Endodermal cell (in vitro differentiated cells): ENCODE results near the gene APOL1. TPM values are rescaled to one million over a fixed set of nuclear protein-coding genes. Genes with fewer than 3 reads are reported as not detected.
A peak's percentile ranks its signal among the peaks of the same experiment; 100 is the strongest.

ENCODE experiments used
- DNase-seq: peaks from one replicate; pipeline ENCODE4 v3.0.0-alpha.2; 2017
- H3K27ac ChIP-seq: 2 replicates; pipeline ENCODE4 v1.5.1; 2013; ENCODE audit warnings: mild to moderate bottlenecking, low read depth, low read length, moderate library complexity
- H3K27me3 ChIP-seq: 2 replicates; pipeline ENCODE4 v1.6.1; 2013; ENCODE audit warnings: mild to moderate bottlenecking, low read length, moderate library complexity; ENCODE audit not compliant: insufficient read depth, control insufficient read depth, poor library complexity, severe bottlenecking
- H3K36me3 ChIP-seq: 2 replicates; pipeline ENCODE4 v1.7.0; 2013; ENCODE audit warnings: mild to moderate bottlenecking, low read length, moderate library complexity; ENCODE audit not compliant: control insufficient read depth, insufficient read depth
- H3K4me1 ChIP-seq: one replicate; pipeline ENCODE4 v1.7.0; 2013; ENCODE audit warnings: low read length; ENCODE audit not compliant: control insufficient read depth, insufficient read depth
- H3K4me3 ChIP-seq: 2 replicates; pipeline ENCODE4 v1.5.1; 2013; ENCODE audit warnings: mild to moderate bottlenecking, low read length, moderate library complexity
- H3K9ac ChIP-seq: 2 replicates; pipeline ENCODE4 v1.6.1; 2013; ENCODE audit warnings: mild to moderate bottlenecking, low read length, moderate library complexity; ENCODE audit not compliant: poor library complexity, severe bottlenecking; ENCODE audit errors: extremely low read depth
- H3K9me3 ChIP-seq: 2 replicates; pipeline ENCODE4 v1.6.1; 2013; ENCODE audit warnings: mild to moderate bottlenecking, low read length, moderate library complexity; ENCODE audit not compliant: control insufficient read depth
- H3K27ac Mint-ChIP-seq: 2 replicates; pipeline ENCODE4 v1.8.0; 2020; ENCODE audit warnings: mixed read lengths
- H3K27me3 Mint-ChIP-seq: 2 replicates; pipeline ENCODE4 v1.8.0; 2021; ENCODE audit warnings: mild to moderate bottlenecking, mixed read lengths; ENCODE audit not compliant: insufficient read depth
- H3K36me3 Mint-ChIP-seq: 2 replicates; pipeline ENCODE4 v1.8.0; 2020; ENCODE audit warnings: low read depth, mixed read lengths
- H3K4me1 Mint-ChIP-seq: 2 replicates; pipeline ENCODE4 v1.8.0; 2020; ENCODE audit warnings: mixed read lengths
- H3K4me3 Mint-ChIP-seq: 2 replicates; pipeline ENCODE4 v1.8.0; 2020; ENCODE audit warnings: mild to moderate bottlenecking, moderate library complexity, mixed read lengths
- H3K9me3 Mint-ChIP-seq: 2 replicates; pipeline ENCODE4 v1.8.0; 2020; ENCODE audit warnings: mild to moderate bottlenecking, mixed read lengths
- WGBS, 2 experiments: methylation state at CpG; one replicate each; pipeline versions ENCODE4 v1.1.5 to v1.1.7; 2013; ENCODE audit warnings: missing lambda C conversion rate in 2 of 2, mixed read lengths in 1 of 2; ENCODE audit not compliant: insufficient coverage in 1 of 2, insufficient read length in 1 of 2; 5-methylcytosine and 5-hydroxymethylcytosine counted together
- total RNA-seq, 2 donors: library from RNA; stranded (reverse); fragmentation: NEBNext Ultra II Directional in 1 of 2; extraction: Animal tissue kit (Norgen Biotek cat#: 25700) in 1 of 2; gene quantifications; 2 replicates in 1 of 2; 3 replicates in 1 of 2; pipeline ENCODE4 v1.2.1, GENCODE V29; 2021
- TF ChIP-seq, protein P1 (sequence below): fragments of 200-600 bp; sonication (generic); conservative IDR thresholded peaks from 2 replicates; pipeline ENCODE4 v1.5.0; 2021; ENCODE audit warnings: antibody characterized with exemption, mild to moderate bottlenecking

Gene APOL1
- total RNA-seq, 2 donors from 2014 or later: 0.11 to 0.22 TPM

DNA sequence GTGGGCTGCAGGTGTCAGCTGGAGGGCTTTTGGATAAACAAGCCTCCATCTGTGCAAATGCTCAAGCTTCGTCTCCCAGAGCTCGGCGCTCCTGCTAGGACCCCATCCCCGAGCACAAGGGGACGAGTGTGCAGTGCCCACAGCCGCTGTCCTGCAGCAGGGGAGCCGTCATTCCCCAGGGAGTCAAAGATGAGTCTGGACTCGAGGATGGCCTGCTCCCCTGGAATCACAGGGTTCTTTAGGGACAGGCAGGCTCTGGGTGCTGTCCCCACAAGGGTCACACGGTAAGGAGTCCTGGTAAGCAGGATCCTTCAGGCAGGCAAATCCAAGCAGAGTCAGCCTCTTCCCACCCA is 50.2 kb downstream of the APOL1 start:
- Mint-ChIP-seq H3K4me3 (no peak overlapping the region), H3K4me1 (no peaks in the 10 kb centered on the region), H3K9me3 (no peaks in the 10 kb centered on the region), H3K27ac (no peak overlapping the region), H3K36me3 (peaks cover 87% of the 10 kb centered on the region), H3K27me3 (no peaks in the 10 kb centered on the region)
- Histone ChIP-seq H3K27ac (no peak overlapping the region), H3K9ac (no peak overlapping the region), H3K9me3 (no peaks in the 10 kb centered on the region), H3K4me3 (no peak overlapping the region), H3K4me1 (no peaks in the 10 kb centered on the region), H3K36me3 (peaks cover 94% of the 10 kb centered on the region), H3K27me3 (no peaks in the 10 kb centered on the region)
- TF ChIP-seq, protein P1, sequence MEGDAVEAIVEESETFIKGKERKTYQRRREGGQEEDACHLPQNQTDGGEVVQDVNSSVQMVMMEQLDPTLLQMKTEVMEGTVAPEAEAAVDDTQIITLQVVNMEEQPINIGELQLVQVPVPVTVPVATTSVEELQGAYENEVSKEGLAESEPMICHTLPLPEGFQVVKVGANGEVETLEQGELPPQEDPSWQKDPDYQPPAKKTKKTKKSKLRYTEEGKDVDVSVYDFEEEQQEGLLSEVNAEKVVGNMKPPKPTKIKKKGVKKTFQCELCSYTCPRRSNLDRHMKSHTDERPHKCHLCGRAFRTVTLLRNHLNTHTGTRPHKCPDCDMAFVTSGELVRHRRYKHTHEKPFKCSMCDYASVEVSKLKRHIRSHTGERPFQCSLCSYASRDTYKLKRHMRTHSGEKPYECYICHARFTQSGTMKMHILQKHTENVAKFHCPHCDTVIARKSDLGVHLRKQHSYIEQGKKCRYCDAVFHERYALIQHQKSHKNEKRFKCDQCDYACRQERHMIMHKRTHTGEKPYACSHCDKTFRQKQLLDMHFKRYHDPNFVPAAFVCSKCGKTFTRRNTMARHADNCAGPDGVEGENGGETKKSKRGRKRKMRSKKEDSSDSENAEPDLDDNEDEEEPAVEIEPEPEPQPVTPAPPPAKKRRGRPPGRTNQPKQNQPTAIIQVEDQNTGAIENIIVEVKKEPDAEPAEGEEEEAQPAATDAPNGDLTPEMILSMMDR: no peak
- 89 to 90% methylated on average over 9 of the region's 9 CpGs for WGBS, 2 experiments
- no peak for DNase-seq

DNA sequence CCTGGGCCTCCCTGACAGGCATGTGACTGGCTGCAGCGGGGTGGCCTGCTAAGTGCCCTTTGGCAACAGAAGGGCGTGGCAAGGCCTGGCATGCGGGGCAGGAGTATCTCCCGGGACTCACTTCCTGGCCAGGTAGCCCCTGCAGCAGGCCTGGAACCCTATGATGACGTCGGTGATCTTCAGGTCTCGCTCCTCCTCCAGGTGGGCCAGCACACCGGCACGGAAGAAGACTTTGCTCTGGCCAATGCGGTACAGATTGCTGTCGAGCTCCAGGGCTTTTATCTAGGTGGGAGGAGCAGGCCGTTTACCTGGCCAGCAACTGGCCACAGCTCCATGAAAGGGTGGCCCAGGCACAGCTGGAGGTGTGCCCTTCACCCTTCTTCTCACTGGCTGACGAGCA is 50.9 kb downstream of the APOL1 start:
- Histone ChIP-seq H3K27ac (no peak overlapping the region), H3K36me3 (peaks cover 94% of the 10 kb centered on the region), H3K9me3 (no peaks in the 10 kb centered on the region), H3K4me1 (no peaks in the 10 kb centered on the region), H3K4me3 (no peak overlapping the region), H3K9ac (no peak overlapping the region), H3K27me3 (no peaks in the 10 kb centered on the region)
- Mint-ChIP-seq H3K4me1 (no peaks in the 10 kb centered on the region), H3K9me3 (no peaks in the 10 kb centered on the region), H3K36me3 (peaks cover 86% of the 10 kb centered on the region), H3K4me3 (no peak overlapping the region), H3K27ac (peak overlapping the region; percentile 74), H3K27me3 (no peaks in the 10 kb centered on the region)
- DNase-seq: no peak
- WGBS, 2 experiments: 95 to 96% methylated on average over 13 of the region's 13 CpGs
- TF ChIP-seq, protein P1: no peak

DNA sequence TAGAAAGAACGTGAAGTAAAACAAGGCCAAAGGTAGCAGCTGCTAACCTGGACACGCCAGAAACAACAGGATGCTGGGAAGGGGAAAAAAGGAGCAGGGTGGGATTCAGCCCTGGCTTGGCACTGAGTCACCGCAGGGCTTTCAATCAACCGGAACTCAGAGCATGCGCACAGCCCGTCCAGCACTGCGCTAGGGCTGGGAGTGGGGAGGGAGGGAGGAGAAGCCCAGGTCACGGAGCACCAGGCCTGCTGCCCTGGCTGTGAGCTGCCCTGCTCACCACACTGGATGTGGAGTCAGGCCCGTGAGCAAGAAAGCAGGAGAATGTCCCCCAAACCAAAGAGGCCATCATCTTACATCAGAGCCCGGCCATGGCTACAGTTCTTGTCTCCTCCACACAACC is 51.5 kb downstream of the APOL1 start:
- H3K27ac ChIP-seq: no peak overlapping the region
- TF ChIP-seq, protein P1: no peak

More for the DNA sequence above, 51.5 kb downstream of the APOL1 start:
- Mint-ChIP-seq H3K4me3 (no peak overlapping the region), H3K27me3 (no peaks in the 10 kb centered on the region), H3K36me3 (peaks cover 85% of the 10 kb centered on the region), H3K9me3 (no peaks in the 10 kb centered on the region), H3K27ac (peak overlapping the region; percentile 74), H3K4me1 (no peaks in the 10 kb centered on the region)
- Histone ChIP-seq H3K4me3 (no peak overlapping the region), H3K9ac (no peak overlapping the region), H3K27me3 (no peaks in the 10 kb centered on the region), H3K4me1 (no peaks in the 10 kb centered on the region), H3K36me3 (peaks cover 94% of the 10 kb centered on the region), H3K9me3 (no peaks in the 10 kb centered on the region)
- 96 to 100% methylated on average over 2 to 10 of the region's 10 CpGs for WGBS, 2 experiments
- DNase-seq: no peak
